HG03575 (cell line): ENCODE measurements around the gene OR10K2.
"Not testable (repeated sequence)": the region's sequence is repeated elsewhere in the genome, so short reads cannot be mapped to it uniquely, and the experiment has no call there.

Experiments
- ATAC-seq: cut with Tn5 transposase; IDR thresholded peaks from one replicate; pipeline ENCODE4 v1.9.1; 2021; ENCODE audit not compliant: unreplicated experiment, insufficient number of reproducible peaks, low FRiP score; ENCODE audit errors: extremely low read depth

Gene OR10K2

GRCh38 chr1:158426137-158426536 lies at the start of gene OR10K2:
OR10K2 (minus strand) TSS chr1:158426237; CDS start chr1:158420866, 5,371 bp downstream.
- ATAC-seq, result no peak

- ATAC-seq, result no peak
Measured at GRCh38 chr1:158471920-158472319, 45.9 kb upstream of the OR10K2 start, which contains the start of gene OR10R2. OR10R2 (plus strand) TSS chr1:158472220; CDS start chr1:158472326, 106 bp downstream.

- ATAC-seq, result no peak
Measured at GRCh38 chr1:158461534-158461933, 35.5 kb upstream of the OR10K2 start, which contains the start of gene OR10K1. OR10K1 (plus strand) TSS chr1:158461834; CDS start chr1:158465562, 3,728 bp downstream.

- ATAC-seq, result no peak
Measured at GRCh38 chr1:158458263-158458662, 32.2 kb upstream of the OR10K2 start.

- no peak for ATAC-seq
Measured at GRCh38 chr1:158457246-158457645, 31.2 kb upstream of the OR10K2 start.

GRCh38 chr1:158454537-158454936 lies 28.5 kb upstream of the OR10K2 start:
- no peak for ATAC-seq

GRCh38 chr1:158445376-158445775 lies 19.3 kb upstream of the OR10K2 start:
- no peak for ATAC-seq

GRCh38 chr1:158434741-158435140 lies 8.7 kb upstream of the OR10K2 start:
- ATAC-seq, result no peak

- ATAC-seq, result not testable (repeated sequence)
Measured at GRCh38 chr1:158430163-158430562, 4.1 kb upstream of the OR10K2 start.

- ATAC-seq, result no peak
Measured at GRCh38 chr1:158425027-158425426, 1.0 kb downstream of the OR10K2 start.

- no peak for ATAC-seq
Measured at GRCh38 chr1:158422212-158422611, 3.8 kb downstream of the OR10K2 start.

- ATAC-seq, result no peak
Measured at GRCh38 chr1:158417586-158417985, 8.5 kb downstream of the OR10K2 start.

- ATAC-seq, result no peak
Measured at GRCh38 chr1:158414651-158415345, 11.2 kb downstream of the OR10K2 start.

- ATAC-seq, result no peak
Measured at GRCh38 chr1:158407092-158407491, 18.9 kb downstream of the OR10K2 start.

GRCh38 chr1:158400871-158401270 lies 25.2 kb downstream of the OR10K2 start:
- ATAC-seq, result no peak

GRCh38 chr1:158398818-158399514 lies 27.1 kb downstream of the OR10K2 start, which contains the start of gene OR10T2:
OR10T2 (minus strand) TSS chr1:158399466; CDS start chr1:158399466, 0 bp downstream.
- no peak for ATAC-seq

GRCh38 chr1:158396646-158397045 lies 29.4 kb downstream of the OR10K2 start:
- no peak for ATAC-seq

- no peak for ATAC-seq
Measured at GRCh38 chr1:158393476-158393875, 32.6 kb downstream of the OR10K2 start.

- ATAC-seq, result no peak
Measured at GRCh38 chr1:158391099-158391498, 34.9 kb downstream of the OR10K2 start.

GRCh38 chr1:158390331-158390730 lies 35.7 kb downstream of the OR10K2 start:
- ATAC-seq, result no peak
